ENCODE data around the gene UBE2K.

GRCh38 chr4:39758176-39758575 lies 60.2 kb downstream of the UBE2K start:
- TF ChIP-seq CTCF (IDR thresholded peaks at IDR 0.05; ENCODE audit: insufficient read depth, low read length, poor library complexity, severe bottlenecking) (no peak), EZH2phosphoT487 (conservative IDR thresholded peaks at IDR 0.05; ENCODE audit: low read length) (no peak)

Measured in SU-DHL-6 (cell line).